Thoracic aorta (tissue), 2 donors: ENCODE data around the gene S100A8. TPM values are rescaled to one million over a fixed set of nuclear protein-coding genes. Genes with fewer than 3 reads are reported as not detected.

ENCODE experiments used
- ATAC-seq: fragments of 150-250 bp; one replicate; pipeline ENCODE4 v1.8.0; 2017; ENCODE audit warnings: low read depth; ENCODE audit not compliant: insufficient number of reproducible peaks, low FRiP score
- DNase-seq: peaks from one replicate; pipeline ENCODE4 v3.0.0-alpha.2; 2020; ENCODE audit warnings: low spot score
- H3K27ac ChIP-seq, 2 donors: fragments of 200-600 bp; sonication (generic); 1 replicate in 1 of 2; 2 replicates in 1 of 2; pipeline ENCODE4 v1.5.1; 2016; ENCODE audit warnings: mild to moderate bottlenecking in 2 of 2, moderate library complexity in 2 of 2
- H3K27me3 ChIP-seq: fragments of 200-600 bp; sonication (generic); replicated peaks from 2 replicates; pipeline ENCODE4 v1.6.0; 2016; ENCODE audit warnings: mild to moderate bottlenecking; ENCODE audit not compliant: insufficient read depth
- H3K36me3 ChIP-seq: fragments of 200-600 bp; sonication (generic); one replicate; pipeline ENCODE4 v1.5.1; 2016
- H3K4me1 ChIP-seq, 2 donors: fragments of 200-600 bp; sonication (generic); 1 replicate in 1 of 2; 2 replicates in 1 of 2; pipeline versions ENCODE4 v1.5.1 to v1.6.0; 2016; ENCODE audit warnings: low read depth in 2 of 2, mild to moderate bottlenecking in 1 of 2; ENCODE audit not compliant: control insufficient read depth in 1 of 2
- H3K4me3 ChIP-seq: fragments of 200-600 bp; sonication (generic); 2 replicates; pipeline ENCODE4 v1.5.1; 2016; ENCODE audit warnings: mild to moderate bottlenecking
- H3K9me3 ChIP-seq: fragments of 200-600 bp; sonication (generic); 2 replicates; pipeline ENCODE4 v1.5.1; 2016
- total RNA-seq, 2 donors: library from RNA; depleted of rRNA; stranded (reverse); fragments of >200 nt; gene quantifications; one replicate each; pipeline versions ENCODE4 v1.1.0 to v1.2.3, GENCODE V29; 2016
- TF ChIP-seq, protein P1 (sequence below): fragments of 200-600 bp; sonication (generic); IDR thresholded peaks from one replicate; pipeline ENCODE4 v1.5.1; 2019; ENCODE audit warnings: antibody characterized with exemption

The S100A8 gene
- 10 to 100 TPM; 31.5 to 95.4 TPM for total RNA-seq

DNA sequence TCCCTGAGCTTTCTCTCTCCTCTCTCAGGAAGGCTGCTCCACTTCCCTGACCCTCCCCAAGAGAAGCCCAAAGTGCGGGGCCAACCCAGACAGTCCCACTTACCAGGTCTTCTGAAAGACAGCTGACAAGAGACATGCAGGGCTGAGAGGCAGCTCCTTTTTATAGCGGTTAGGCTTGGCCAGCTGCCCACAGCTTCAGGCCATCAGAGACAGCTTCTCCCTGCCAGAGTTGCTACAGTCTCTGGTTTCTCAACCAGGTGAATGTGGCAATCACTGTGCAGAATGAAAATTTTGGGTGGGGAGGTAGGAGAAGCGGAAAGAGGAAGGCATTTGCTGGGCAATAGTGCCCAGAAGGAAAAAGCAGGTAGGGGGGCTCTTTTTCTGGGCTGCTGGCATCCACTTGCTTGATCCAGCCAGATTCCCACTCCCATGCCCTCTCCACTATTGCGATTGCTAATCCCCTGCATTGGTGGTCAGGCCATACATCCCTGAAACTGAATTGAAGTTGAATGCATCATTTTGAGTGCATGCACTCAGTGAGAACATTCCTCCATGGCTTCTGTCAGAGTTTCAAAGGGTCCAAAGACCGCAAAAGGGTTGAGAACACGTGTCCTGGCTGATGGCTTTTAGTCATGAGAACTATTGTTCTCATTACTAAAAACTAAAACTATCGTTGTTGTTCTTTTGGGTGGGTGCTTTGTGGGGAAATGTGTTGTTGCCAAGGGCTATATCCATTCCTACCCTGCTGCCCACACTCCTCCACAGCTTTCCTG lies at the start of gene S100A8:
TSS of gene S100A8 (minus strand) at position 136 of the 773 bp plus-strand sequence. CDS start 538 bp downstream, outside the sequence.
- Histone ChIP-seq H3K9me3 (no peaks in the 10 kb centered on the region), H3K4me3 (no peak within 1 kb of the TSS), H3K36me3 (no peaks in the 10 kb centered on the region), H3K4me1 (no peaks in the 10 kb centered on the region), H3K27ac (no peak within 1 kb of the TSS), H3K27me3 (no peaks in the 10 kb centered on the region)
- DNase-seq (no peak), ATAC-seq (no peak)
- TF ChIP-seq, protein P1, sequence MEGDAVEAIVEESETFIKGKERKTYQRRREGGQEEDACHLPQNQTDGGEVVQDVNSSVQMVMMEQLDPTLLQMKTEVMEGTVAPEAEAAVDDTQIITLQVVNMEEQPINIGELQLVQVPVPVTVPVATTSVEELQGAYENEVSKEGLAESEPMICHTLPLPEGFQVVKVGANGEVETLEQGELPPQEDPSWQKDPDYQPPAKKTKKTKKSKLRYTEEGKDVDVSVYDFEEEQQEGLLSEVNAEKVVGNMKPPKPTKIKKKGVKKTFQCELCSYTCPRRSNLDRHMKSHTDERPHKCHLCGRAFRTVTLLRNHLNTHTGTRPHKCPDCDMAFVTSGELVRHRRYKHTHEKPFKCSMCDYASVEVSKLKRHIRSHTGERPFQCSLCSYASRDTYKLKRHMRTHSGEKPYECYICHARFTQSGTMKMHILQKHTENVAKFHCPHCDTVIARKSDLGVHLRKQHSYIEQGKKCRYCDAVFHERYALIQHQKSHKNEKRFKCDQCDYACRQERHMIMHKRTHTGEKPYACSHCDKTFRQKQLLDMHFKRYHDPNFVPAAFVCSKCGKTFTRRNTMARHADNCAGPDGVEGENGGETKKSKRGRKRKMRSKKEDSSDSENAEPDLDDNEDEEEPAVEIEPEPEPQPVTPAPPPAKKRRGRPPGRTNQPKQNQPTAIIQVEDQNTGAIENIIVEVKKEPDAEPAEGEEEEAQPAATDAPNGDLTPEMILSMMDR, result no peak

DNA sequence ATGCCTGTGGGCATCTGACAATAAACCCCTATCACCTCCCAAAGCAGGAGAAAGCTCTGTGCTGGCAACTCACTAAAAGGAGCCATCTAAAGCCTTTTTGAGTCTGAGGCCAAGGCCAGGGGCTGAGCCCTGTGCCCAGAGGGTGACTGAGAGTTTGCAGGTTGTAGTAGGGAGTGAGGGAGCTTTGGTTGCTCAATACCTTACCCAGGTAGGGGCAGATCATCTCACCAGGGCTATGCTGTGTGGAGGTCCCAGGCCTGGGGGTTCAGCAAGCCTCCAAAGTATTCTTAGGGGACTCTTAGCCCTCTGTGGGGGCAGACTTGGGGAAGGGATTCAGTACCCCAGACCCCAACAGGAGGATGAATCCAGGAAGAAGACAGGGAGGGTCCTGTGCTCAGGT lies 48.4 kb upstream of the S100A8 start:
- H3K4me3 ChIP-seq, result no peak overlapping the region
- TF ChIP-seq, protein P1, result no peak
- no peak for ATAC-seq
- H3K9me3 ChIP-seq, result no peaks in the 10 kb centered on the region
- DNase-seq, result no peak
- no peak overlapping the region for H3K27ac ChIP-seq
- H3K27me3 ChIP-seq, result no peaks in the 10 kb centered on the region
- H3K4me1 ChIP-seq, result no peaks in the 10 kb centered on the region
- H3K36me3 ChIP-seq, result no peaks in the 10 kb centered on the region

DNA sequence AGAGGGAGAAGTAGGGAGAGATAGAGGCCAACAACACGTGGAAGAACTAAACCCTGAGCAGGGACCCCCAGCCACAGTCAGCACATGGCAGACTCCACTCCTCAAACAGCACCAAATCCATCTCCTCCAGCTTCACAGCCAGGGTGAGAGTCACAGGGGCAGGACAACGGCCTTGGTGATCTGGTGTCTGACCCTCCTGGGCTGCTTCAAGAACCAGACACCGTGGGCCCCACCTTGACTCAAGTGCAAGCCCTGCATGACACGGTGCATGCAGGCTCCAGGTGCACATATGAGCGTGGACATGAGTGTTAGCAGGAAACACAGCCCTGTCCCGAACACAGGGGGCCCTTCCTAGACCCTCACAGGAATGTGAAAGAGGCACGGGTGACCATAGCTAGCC lies 47.7 kb upstream of the S100A8 start:
- Histone ChIP-seq H3K9me3 (no peaks in the 10 kb centered on the region), H3K4me3 (no peak overlapping the region), H3K4me1 (no peaks in the 10 kb centered on the region), H3K36me3 (no peaks in the 10 kb centered on the region), H3K27me3 (no peaks in the 10 kb centered on the region), H3K27ac (no peak overlapping the region)
- DNase-seq (no peak), ATAC-seq (no peak)
- TF ChIP-seq, protein P1, result no peak

DNA sequence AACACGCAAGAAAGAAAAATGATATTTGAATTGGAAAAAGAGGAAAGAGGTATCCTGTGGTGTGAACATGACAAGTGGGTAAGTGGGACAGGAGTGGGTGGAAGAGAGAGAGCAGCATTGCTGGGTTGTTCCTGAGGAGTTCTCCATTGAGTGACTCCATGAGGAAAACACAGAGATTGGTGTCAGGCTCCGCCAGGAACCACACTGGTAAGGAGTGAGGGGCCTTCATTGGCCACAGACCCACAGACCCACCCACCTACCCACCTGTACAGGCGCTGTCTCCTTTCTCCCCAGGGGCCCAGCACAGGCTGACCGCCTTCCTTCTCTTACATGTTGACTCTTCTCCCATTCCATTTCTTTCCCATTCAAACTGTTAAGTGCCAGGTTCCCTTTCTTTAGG lies 46.4 kb upstream of the S100A8 start:
- no peak overlapping the region for H3K4me3 ChIP-seq
- DNase-seq, result no peak
- no peaks in the 10 kb centered on the region for H3K9me3 ChIP-seq
- no peaks in the 10 kb centered on the region for H3K4me1 ChIP-seq
- ATAC-seq, result no peak
- H3K27ac ChIP-seq, result no peak overlapping the region
- no peaks in the 10 kb centered on the region for H3K27me3 ChIP-seq
- TF ChIP-seq, protein P1, result no peak
- no peaks in the 10 kb centered on the region for H3K36me3 ChIP-seq

DNA sequence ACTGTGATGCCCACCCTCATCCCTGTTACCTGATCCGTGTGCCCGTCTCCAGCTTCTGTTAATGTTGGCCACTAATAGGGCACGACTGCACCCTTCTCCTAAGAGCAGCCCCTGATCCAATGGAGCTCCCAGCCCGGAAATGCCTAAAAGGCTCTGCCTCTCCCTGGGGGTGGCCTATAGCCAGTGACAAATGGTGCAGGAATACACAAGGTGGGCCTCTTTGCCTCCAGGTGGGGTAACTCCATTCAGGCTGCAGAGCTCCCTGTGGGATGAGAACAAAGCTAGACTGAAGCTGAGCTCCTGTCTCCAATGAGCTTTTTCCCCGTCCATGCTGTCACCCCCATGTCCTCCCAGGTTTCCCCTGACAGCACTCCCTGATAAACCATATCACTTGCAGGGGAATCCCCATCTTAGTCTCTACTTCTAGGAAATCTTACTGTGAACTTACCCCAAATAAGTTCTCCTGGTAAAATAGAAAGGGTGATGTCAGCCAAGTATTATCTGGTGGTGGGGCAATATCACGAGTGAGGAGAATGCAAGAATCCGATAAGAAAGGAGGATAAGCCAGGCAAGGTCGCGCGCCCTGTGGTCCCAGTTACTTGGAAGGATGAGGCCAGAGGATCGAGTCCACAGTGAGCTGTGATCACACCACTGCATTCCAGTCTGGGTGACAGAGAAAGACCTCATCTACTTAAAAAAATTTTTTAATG lies 44.0 kb upstream of the S100A8 start:
- no peak for DNase-seq
- Histone ChIP-seq H3K4me3 (no peak overlapping the region), H3K4me1 (no peaks in the 10 kb centered on the region), H3K27ac (no peak overlapping the region), H3K36me3 (no peaks in the 10 kb centered on the region), H3K27me3 (no peaks in the 10 kb centered on the region), H3K9me3 (no peaks in the 10 kb centered on the region)
- TF ChIP-seq, protein P1, result no peak
- no peak for ATAC-seq
